HepG2 (cell line): ENCODE results near the gene LAMA5. TPM values are rescaled to one million over a fixed set of nuclear protein-coding genes. Genes with fewer than 3 reads are reported as not detected.

Source experiments
- CCDC6 ChIP-seq: sonication (generic); formaldehyde crosslinking; IDR thresholded peaks from 2 replicates; pipeline ENCODE4 v1.8.1; 2022; ENCODE audit warnings: mild to moderate bottlenecking, missing genetic modification reagents, moderate library complexity
- FLYWCH1 ChIP-seq: sonication (generic); formaldehyde crosslinking; IDR thresholded peaks from 2 replicates; pipeline ENCODE4 v1.8.1; 2023; ENCODE audit warnings: mild to moderate bottlenecking, missing genetic modification reagents
- GFI1 ChIP-seq: sonication (generic); formaldehyde crosslinking; IDR thresholded peaks from 2 replicates; pipeline ENCODE4 v1.5.0; 2020; ENCODE audit warnings: missing genetic modification reagents, mild to moderate bottlenecking, borderline replicate concordance
- GTF2F1 ChIP-seq: fragments of 150-350 bp; IDR thresholded peaks from 2 replicates; pipeline ENCODE4 v1.6.1; 2014; ENCODE audit warnings: low read length
- KLF11 ChIP-seq: IDR thresholded peaks from 2 replicates; pipeline ENCODE4 v1.6.1; 2016; ENCODE audit warnings: missing compliant biosample characterization
- MTA1 ChIP-seq: sonication (generic); formaldehyde crosslinking; IDR thresholded peaks from 2 replicates; pipeline ENCODE4 v1.4.0; 2020; ENCODE audit warnings: missing genetic modification reagents, mild to moderate bottlenecking, borderline replicate concordance
- PHF8 ChIP-seq: sonication (generic); formaldehyde crosslinking; IDR thresholded peaks from 2 replicates; pipeline ENCODE4 v1.5.0; 2020; ENCODE audit warnings: missing genetic modification reagents
- RORA ChIP-seq: sonication (generic); formaldehyde crosslinking; IDR thresholded peaks from 2 replicates; pipeline ENCODE4 v1.5.0; 2020; ENCODE audit warnings: mild to moderate bottlenecking, missing genetic modification reagents, moderate library complexity
- SALL1 ChIP-seq: sonication (generic); formaldehyde crosslinking; IDR thresholded peaks from 2 replicates; pipeline ENCODE4 v1.8.0; 2022; ENCODE audit warnings: mild to moderate bottlenecking, missing genetic modification reagents
- ZBTB33 ChIP-seq: sonication (generic); formaldehyde crosslinking; IDR thresholded peaks from 2 replicates; pipeline ENCODE4 v1.4.0; 2020; ENCODE audit warnings: missing genetic modification reagents
- ZBTB42 ChIP-seq: sonication (generic); formaldehyde crosslinking; IDR thresholded peaks from 2 replicates; pipeline ENCODE4 v1.5.0; 2020; ENCODE audit warnings: mild to moderate bottlenecking, missing genetic modification reagents
- ZNF276 ChIP-seq: sonication (generic); formaldehyde crosslinking; IDR thresholded peaks from 2 replicates; pipeline ENCODE4 v1.4.0; 2020; ENCODE audit warnings: mild to moderate bottlenecking, low read depth, missing genetic modification reagents
- ZNF33B ChIP-seq: sonication (generic); formaldehyde crosslinking; IDR thresholded peaks from 2 replicates; pipeline ENCODE4 v1.5.1; 2020; ENCODE audit warnings: mild to moderate bottlenecking, missing genetic modification reagents
- ZNF510 ChIP-seq: sonication (generic); formaldehyde crosslinking; IDR thresholded peaks from 2 replicates; pipeline ENCODE4 v1.4.0; 2020; ENCODE audit warnings: low read depth, mild to moderate bottlenecking, missing genetic modification reagents
- ZNF547 ChIP-seq: sonication (generic); formaldehyde crosslinking; IDR thresholded peaks from 2 replicates; pipeline ENCODE4 v1.5.1; 2020; ENCODE audit warnings: mild to moderate bottlenecking, missing genetic modification reagents
- ZNF782 ChIP-seq: sonication (generic); formaldehyde crosslinking; IDR thresholded peaks from 2 replicates; pipeline ENCODE4 v1.4.0; 2020; ENCODE audit warnings: missing genetic modification reagents, mild to moderate bottlenecking, borderline replicate concordance
- polyA plus RNA-seq, 8 experiments: library from polyadenylated mRNA; depleted of rRNA in 3 of 8; stranded (reverse) in 7 of 8; unstranded in 1 of 8; fragments of >200 nt; fragmentation: Illumina TruSeq in 4 of 8; extraction: Trizol in 4 of 8; gene quantifications; 2 replicates each; pipeline versions ENCODE4 v1.2.1 to v1.2.3, GENCODE V29; 2011 to 2016; ENCODE audit warnings: low read depth in 4 of 8, missing spikeins in 1 of 8, mixed read lengths in 1 of 8; ENCODE audit not compliant: insufficient read depth in 1 of 8
- total RNA-seq, 5 experiments: library from RNA; depleted of rRNA; stranded (reverse); fragments of >200 nt; fragmentation: Illumina TruSeq; extraction: Trizol; gene quantifications; 2 replicates each; pipeline ENCODE4 v1.2.3, GENCODE V29; 2016; ENCODE audit warnings: low read depth in 1 of 5
- TF ChIP-seq, protein P1 (sequence below), 2 experiments: sonication (generic) in 1 of 2; formaldehyde crosslinking in 1 of 2; IDR thresholded peaks; 2 replicates each; pipeline versions ENCODE4 v1.6.1 to v1.9.0; 2014 to 2022; ENCODE audit warnings: antibody characterized with exemption in 1 of 2, borderline replicate concordance in 1 of 2, inconsistent platforms in 1 of 2, low read depth in 1 of 2, missing genetic modification reagents in 1 of 2
- TF ChIP-seq, protein P2 (sequence below): sonication (generic); formaldehyde crosslinking; IDR thresholded peaks from 2 replicates; pipeline ENCODE4 v1.9.0; 2021; ENCODE audit warnings: missing genetic modification reagents, mild to moderate bottlenecking, borderline replicate concordance

LAMA5 gene
- total and polyA plus RNA-seq, 2 of the 13 experiments (the other 11 are each of a cell fraction or from before 2014, with no cell fraction given): 21.0 to 44.7 TPM

DNA sequence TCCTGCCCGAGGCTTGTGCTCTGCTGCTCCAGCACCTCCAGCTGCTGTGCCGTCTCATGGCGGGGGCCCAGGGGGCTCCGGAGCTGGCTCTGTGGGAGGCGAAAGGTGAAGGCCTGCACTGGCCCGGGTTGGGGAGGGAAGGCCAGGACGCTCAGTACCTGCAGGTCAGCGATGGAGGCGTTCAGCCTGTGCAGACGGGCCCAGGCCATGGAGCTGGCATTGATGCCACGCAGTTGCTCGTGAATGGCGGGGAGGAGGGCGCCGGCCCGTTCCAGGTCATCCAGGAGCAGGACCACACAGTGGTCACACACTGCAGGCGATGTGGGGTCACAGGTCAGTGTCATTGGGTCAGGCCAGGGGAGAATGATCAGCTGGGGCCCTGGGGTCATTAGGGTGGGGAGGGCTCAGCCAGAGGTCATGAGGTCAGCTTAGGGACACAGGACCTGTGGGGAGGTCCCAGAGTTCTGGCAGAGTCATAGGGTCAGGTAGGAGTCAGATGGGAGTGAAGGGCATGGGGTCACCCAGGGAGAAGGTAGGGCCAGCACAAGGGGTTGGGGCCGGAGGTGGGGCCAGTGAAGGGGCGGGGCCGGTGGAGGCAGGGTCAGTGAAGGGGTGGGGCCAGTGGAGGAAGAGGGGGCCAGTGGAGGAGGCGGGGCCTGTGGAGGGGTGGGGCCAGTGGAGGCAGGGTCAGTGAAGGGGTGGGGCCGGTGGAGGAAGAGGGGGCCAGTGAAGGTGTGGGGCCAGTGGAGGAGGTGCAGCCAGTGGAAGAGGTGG is 46.3 kb downstream of the LAMA5 start (continued):
- TF ChIP-seq, protein P1, sequence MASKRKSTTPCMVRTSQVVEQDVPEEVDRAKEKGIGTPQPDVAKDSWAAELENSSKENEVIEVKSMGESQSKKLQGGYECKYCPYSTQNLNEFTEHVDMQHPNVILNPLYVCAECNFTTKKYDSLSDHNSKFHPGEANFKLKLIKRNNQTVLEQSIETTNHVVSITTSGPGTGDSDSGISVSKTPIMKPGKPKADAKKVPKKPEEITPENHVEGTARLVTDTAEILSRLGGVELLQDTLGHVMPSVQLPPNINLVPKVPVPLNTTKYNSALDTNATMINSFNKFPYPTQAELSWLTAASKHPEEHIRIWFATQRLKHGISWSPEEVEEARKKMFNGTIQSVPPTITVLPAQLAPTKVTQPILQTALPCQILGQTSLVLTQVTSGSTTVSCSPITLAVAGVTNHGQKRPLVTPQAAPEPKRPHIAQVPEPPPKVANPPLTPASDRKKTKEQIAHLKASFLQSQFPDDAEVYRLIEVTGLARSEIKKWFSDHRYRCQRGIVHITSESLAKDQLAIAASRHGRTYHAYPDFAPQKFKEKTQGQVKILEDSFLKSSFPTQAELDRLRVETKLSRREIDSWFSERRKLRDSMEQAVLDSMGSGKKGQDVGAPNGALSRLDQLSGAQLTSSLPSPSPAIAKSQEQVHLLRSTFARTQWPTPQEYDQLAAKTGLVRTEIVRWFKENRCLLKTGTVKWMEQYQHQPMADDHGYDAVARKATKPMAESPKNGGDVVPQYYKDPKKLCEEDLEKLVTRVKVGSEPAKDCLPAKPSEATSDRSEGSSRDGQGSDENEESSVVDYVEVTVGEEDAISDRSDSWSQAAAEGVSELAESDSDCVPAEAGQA (IDR thresholded peaks at IDR 0.05; ENCODE audit: low read depth): no peak
- TF ChIP-seq, protein P1 (CRISPR knock-in tag; IDR thresholded peaks at IDR 0.05; ENCODE audit: borderline replicate concordance): no peak
- TF ChIP-seq CCDC6 (CRISPR knock-in tag): no peak
- TF ChIP-seq ZNF33B (CRISPR knock-in tag): no peak
- TF ChIP-seq ZNF276 (CRISPR knock-in tag): no peak
- TF ChIP-seq MTA1: peak; percentile 44; the same call in 1 of the 2 replicates
- TF ChIP-seq ZNF547 (CRISPR knock-in tag): no peak
- no peak for TF ChIP-seq SALL1 (CRISPR knock-in tag)
- TF ChIP-seq RORA (CRISPR knock-in tag): no peak
- TF ChIP-seq GTF2F1: no peak
- no peak for TF ChIP-seq GFI1 (CRISPR knock-in tag)
- TF ChIP-seq ZNF510 (CRISPR knock-in tag): no peak
- TF ChIP-seq PHF8: no peak
- no peak for TF ChIP-seq FLYWCH1 (CRISPR knock-in tag)
- TF ChIP-seq ZBTB42 (CRISPR knock-in tag): no peak
- peak; percentile 48; the same call in 1 of the 2 replicates for TF ChIP-seq ZBTB33
- TF ChIP-seq, protein P2, sequence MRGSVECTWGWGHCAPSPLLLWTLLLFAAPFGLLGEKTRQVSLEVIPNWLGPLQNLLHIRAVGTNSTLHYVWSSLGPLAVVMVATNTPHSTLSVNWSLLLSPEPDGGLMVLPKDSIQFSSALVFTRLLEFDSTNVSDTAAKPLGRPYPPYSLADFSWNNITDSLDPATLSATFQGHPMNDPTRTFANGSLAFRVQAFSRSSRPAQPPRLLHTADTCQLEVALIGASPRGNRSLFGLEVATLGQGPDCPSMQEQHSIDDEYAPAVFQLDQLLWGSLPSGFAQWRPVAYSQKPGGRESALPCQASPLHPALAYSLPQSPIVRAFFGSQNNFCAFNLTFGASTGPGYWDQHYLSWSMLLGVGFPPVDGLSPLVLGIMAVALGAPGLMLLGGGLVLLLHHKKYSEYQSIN: no peak
- no peak for TF ChIP-seq KLF11 (CRISPR knock-in tag)
- no peak for TF ChIP-seq ZNF782
